Measurements from ENCODE around the gene INHBE. TPM values are rescaled to one million over a fixed set of nuclear protein-coding genes. Genes with fewer than 3 reads are reported as not detected.

Gene INHBE
- total RNA-seq, 2 donors from 2014 or later, result not detected

DNA sequence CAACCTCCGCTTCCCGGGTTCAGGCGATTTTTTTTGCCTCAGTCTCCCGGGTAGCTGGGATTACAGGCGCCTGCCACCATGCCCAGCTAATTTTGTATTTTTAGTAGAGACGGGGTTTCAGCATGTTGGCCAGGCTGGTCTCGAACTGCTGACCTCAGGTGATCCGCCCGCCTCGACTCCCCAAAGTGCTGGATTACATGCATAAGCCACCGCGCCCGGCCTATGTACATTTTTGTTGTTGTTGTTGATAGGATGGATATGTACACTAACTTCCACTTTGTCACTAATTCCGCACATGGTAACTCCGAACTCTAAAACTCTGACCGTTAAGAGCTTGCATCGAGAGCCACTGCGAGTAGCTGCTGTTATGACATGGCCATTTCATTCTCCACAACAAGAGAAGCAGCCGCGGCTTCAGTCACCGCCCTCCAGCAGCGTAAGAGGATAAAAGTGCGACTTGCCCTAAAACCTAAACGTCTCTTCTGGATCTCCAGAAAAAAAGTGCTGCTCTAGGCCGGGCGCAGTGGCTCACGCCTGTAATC lies 32.0 kb downstream of the INHBE start:
- Histone ChIP-seq H3K4me1 (peaks cover 15% of the 10 kb centered on the region), H3K9me3 (no peaks in the 10 kb centered on the region), H3K36me3 (replicated peaks in 1 of 2; ENCODE audit: insufficient read depth in 1 of 2, low read depth in 2 of 2) (peaks cover 9 to 16% of the 10 kb centered on the region in 2 donors), H3K27ac (no peak overlapping the region), H3K27me3 (no peaks in the 10 kb centered on the region), H3K4me3 (no peak overlapping the region)
- no peak for TF ChIP-seq POLR2A (IDR thresholded peaks at IDR 0.05)
- TF ChIP-seq, protein P1, sequence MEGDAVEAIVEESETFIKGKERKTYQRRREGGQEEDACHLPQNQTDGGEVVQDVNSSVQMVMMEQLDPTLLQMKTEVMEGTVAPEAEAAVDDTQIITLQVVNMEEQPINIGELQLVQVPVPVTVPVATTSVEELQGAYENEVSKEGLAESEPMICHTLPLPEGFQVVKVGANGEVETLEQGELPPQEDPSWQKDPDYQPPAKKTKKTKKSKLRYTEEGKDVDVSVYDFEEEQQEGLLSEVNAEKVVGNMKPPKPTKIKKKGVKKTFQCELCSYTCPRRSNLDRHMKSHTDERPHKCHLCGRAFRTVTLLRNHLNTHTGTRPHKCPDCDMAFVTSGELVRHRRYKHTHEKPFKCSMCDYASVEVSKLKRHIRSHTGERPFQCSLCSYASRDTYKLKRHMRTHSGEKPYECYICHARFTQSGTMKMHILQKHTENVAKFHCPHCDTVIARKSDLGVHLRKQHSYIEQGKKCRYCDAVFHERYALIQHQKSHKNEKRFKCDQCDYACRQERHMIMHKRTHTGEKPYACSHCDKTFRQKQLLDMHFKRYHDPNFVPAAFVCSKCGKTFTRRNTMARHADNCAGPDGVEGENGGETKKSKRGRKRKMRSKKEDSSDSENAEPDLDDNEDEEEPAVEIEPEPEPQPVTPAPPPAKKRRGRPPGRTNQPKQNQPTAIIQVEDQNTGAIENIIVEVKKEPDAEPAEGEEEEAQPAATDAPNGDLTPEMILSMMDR (IDR thresholded peaks at IDR 0.05), result no peak
- ATAC-seq (no peak), DNase-seq (no peak)
- WGBS, 2 donors, result 76 to 81% methylated on average over 27 of the region's 27 CpGs
- intact Hi-C loops (cut with DNase I), result no loop called here

DNA sequence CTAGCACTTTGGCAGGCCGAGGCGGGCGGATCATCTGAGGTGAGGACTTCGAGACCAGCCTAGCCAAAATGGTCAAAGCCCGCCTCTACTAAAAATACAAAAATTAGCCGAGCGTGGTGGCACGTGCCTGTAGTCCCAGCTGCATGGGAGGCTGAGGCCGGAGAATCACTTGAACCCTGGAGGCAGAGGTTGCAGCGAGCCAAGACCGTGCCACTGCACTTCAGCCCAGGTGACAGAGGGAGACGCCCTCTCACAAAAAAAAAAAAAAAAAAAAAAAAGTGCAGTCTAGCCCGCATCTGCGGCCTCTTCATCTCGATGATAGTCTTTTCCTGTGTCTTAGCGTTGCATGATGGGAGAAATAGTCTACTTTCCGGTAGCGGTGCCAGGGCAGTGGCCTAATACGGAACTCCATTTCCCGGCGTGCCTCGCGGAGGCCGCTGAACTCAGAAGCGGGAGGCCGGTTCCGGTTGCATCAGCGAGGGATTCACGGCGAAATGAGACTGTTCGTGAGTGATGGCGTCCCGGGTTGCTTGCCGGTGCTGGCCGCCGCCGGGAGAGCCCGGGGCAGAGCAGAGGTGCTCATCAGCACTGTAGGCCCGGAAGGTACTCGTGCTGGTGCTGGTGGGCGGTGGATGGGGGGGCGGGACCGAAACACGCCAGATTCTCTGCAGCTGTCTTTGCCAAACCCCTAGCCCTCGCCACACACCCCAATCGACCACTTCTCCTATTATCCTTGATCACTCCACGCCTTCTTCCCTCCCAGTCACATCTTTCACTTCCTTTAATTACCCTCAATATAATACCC lies 32.7 kb downstream of the INHBE start, which contains the start of gene MARS1:
Gene MARS1, plus strand, starts transcription at position 472 of the 805 bp plus-strand sequence. Its CDS starts 23 bp downstream, at position 495.
- TF ChIP-seq, protein P1 (IDR thresholded peaks at IDR 0.05), result peak in 2 of 7 experiments; percentile 16 to 37
- peak; percentile 10 to 71 (median 71) for TF ChIP-seq POLR2A (IDR thresholded peaks at IDR 0.05)
- DNase-seq, result peak; percentile 94 to 98 (median 96)
- Histone ChIP-seq H3K27me3 (no peaks in the 10 kb centered on the region), H3K4me3 (peak within 1 kb of the TSS; percentile 96 to 98), H3K36me3 (replicated peaks in 1 of 2; ENCODE audit: insufficient read depth in 1 of 2, low read depth in 2 of 2) (peaks cover 9 to 17% of the 10 kb centered on the region in 2 donors), H3K9me3 (no peaks in the 10 kb centered on the region), H3K27ac (peak within 1 kb of the TSS; percentile 65 to 82 (median 72)), H3K4me1 (peaks cover 15% of the 10 kb centered on the region)
- peak; percentile 100 for ATAC-seq
- WGBS, 2 donors, result 8 to 10% methylated on average over 46 to 47 of the region's 47 CpGs
- intact Hi-C loops (cut with DNase I), result no loop called here

- H3K4me1 ChIP-seq, result peaks cover 15% of the 10 kb centered on the region
- peaks cover 9 to 18% of the 10 kb centered on the region in 2 donors for H3K36me3 ChIP-seq (replicated peaks in 1 of 2; ENCODE audit: insufficient read depth in 1 of 2, low read depth in 2 of 2)
- H3K27ac ChIP-seq, result peak overlapping the region; percentile 65 to 82 (median 72)
- DNase-seq (no peak), ATAC-seq (no peak)
- no peak for TF ChIP-seq POLR2A (IDR thresholded peaks at IDR 0.05)
- no peaks in the 10 kb centered on the region for H3K27me3 ChIP-seq
- H3K4me3 ChIP-seq, result peak overlapping the region; percentile 96 to 98
- H3K9me3 ChIP-seq, result no peaks in the 10 kb centered on the region
- intact Hi-C loops (cut with DNase I), result no loop called here
- WGBS, 2 donors, result 9% methylated on average over 11 of the region's 11 CpGs
Observed at GRCh38 chr12:57488402-57489156, 33.5 kb downstream of the INHBE start.

DNA sequence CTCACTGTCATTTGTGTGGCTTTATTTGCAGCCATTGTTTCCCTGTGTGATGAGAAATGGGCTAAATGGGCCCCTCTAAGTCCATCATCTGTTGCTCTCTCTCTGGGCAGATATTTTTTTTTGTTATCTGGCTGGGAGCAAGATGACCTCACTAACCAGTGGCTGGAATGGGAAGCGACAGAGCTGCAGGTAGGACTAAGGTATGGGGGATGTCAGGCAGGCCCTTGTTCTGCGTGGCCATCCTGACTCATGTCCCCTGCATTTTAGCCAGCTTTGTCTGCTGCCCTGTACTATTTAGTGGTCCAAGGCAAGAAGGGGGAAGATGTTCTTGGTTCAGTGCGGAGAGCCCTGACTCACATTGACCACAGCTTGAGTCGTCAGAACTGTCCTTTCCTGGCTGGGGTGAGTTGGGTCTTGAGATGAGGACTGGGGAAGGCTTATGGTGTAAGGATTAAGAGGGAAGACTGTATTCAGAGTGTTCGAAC lies 34.1 kb downstream of the INHBE start:
- H3K4me1 ChIP-seq, result peaks cover 15% of the 10 kb centered on the region
- H3K4me3 ChIP-seq, result peak overlapping the region; percentile 96 to 98
- WGBS, 2 donors, result 54 to 55% methylated on average over 5 of the region's 5 CpGs
- DNase-seq, result no peak
- ATAC-seq, result no peak
- no peaks in the 10 kb centered on the region for H3K9me3 ChIP-seq
- no peaks in the 10 kb centered on the region for H3K27me3 ChIP-seq
- peaks cover 9 to 18% of the 10 kb centered on the region in 2 donors for H3K36me3 ChIP-seq (replicated peaks in 1 of 2; ENCODE audit: insufficient read depth in 1 of 2, low read depth in 2 of 2)
- TF ChIP-seq, protein P1 (IDR thresholded peaks at IDR 0.05), result no peak
- no peak for TF ChIP-seq POLR2A (IDR thresholded peaks at IDR 0.05)
- H3K27ac ChIP-seq, result peak overlapping the region in 3 of 4 donors; percentile 65 to 82 (median 72)
- intact Hi-C loops (cut with DNase I), result no loop called here

GRCh38 chr12:57490126-57490525 lies 35.0 kb downstream of the INHBE start:
- Histone ChIP-seq H3K27ac (no peak overlapping the region), H3K36me3 (replicated peaks in 1 of 2; ENCODE audit: insufficient read depth in 1 of 2, low read depth in 2 of 2) (peaks cover 9 to 18% of the 10 kb centered on the region in 2 donors), H3K9me3 (no peaks in the 10 kb centered on the region), H3K4me1 (peaks cover 15% of the 10 kb centered on the region), H3K27me3 (no peaks in the 10 kb centered on the region), H3K4me3 (no peak overlapping the region)
- DNase-seq (no peak), ATAC-seq (no peak)
- 90 to 97% methylated on average over 1 to 4 of the region's 4 CpGs for whole genome bisulfite sequencing, 2 donors
- intact Hi-C loops (cut with DNase I), result no loop called here
- no peak for TF ChIP-seq POLR2A (IDR thresholded peaks at IDR 0.05)
- TF ChIP-seq, protein P1 (IDR thresholded peaks at IDR 0.05), result no peak

All from body of pancreas (tissue), 4 donors.